ENCODE measurements around the gene COLEC11.
"Not testable (repeated sequence)": the region's sequence is repeated elsewhere in the genome, so short reads cannot be mapped to it uniquely, and the experiment has no call there.

Gene COLEC11

GRCh38 chr2:3604991-3605961 lies 10.4 kb downstream of the COLEC11 start:
- DNase-seq (ENCODE audit: low spot score): no peak
- no peak for FAIRE-seq

- DNase-seq (ENCODE audit: low spot score) (no peak), FAIRE-seq (no peak)
These were observed 11.1 kb downstream of the COLEC11 start for GRCh38 chr2:3606028-3606369.

GRCh38 chr2:3606370-3607201 lies 11.7 kb downstream of the COLEC11 start:
- no peak for DNase-seq (ENCODE audit: low spot score)
- FAIRE-seq: no peak

- FAIRE-seq: no peak
- no peak for DNase-seq (ENCODE audit: low spot score)
These were observed 13.7 kb downstream of the COLEC11 start for GRCh38 chr2:3608373-3609278.

GRCh38 chr2:3609279-3609673 lies 14.4 kb downstream of the COLEC11 start:
- not testable (repeated sequence) for FAIRE-seq; DNase-seq (ENCODE audit: low spot score)

- DNase-seq (ENCODE audit: low spot score) (no peak), FAIRE-seq (no peak)
These were observed 15.5 kb downstream of the COLEC11 start for GRCh38 chr2:3610415-3610814.

- DNase-seq (ENCODE audit: low spot score) (no peak), FAIRE-seq (no peak)
These were observed 16.1 kb downstream of the COLEC11 start for GRCh38 chr2:3610881-3611505.

- FAIRE-seq (no peak), DNase-seq (ENCODE audit: low spot score) (no peak)
These were observed 16.7 kb downstream of the COLEC11 start for GRCh38 chr2:3611589-3611988.

- FAIRE-seq (no peak), DNase-seq (ENCODE audit: low spot score) (no peak)
These were observed 18.0 kb downstream of the COLEC11 start for GRCh38 chr2:3612639-3613523.

- no peak for DNase-seq (ENCODE audit: low spot score)
- FAIRE-seq: no peak
These were observed 18.6 kb downstream of the COLEC11 start for GRCh38 chr2:3613524-3613905.

GRCh38 chr2:3614743-3615142 lies 19.8 kb downstream of the COLEC11 start:
- FAIRE-seq; DNase-seq (ENCODE audit: low spot score): not testable (repeated sequence)

- not testable (repeated sequence) for FAIRE-seq; DNase-seq (ENCODE audit: low spot score)
These were observed 20.8 kb downstream of the COLEC11 start for GRCh38 chr2:3615541-3616200.

GRCh38 chr2:3616435-3617197 lies 21.7 kb downstream of the COLEC11 start:
- DNase-seq (ENCODE audit: low spot score); FAIRE-seq: not testable (repeated sequence)

GRCh38 chr2:3617198-3617890 lies 22.4 kb downstream of the COLEC11 start:
- DNase-seq (ENCODE audit: low spot score): no peak
- FAIRE-seq: no peak

GRCh38 chr2:3618367-3618766 lies 23.5 kb downstream of the COLEC11 start:
- FAIRE-seq (no peak), DNase-seq (ENCODE audit: low spot score) (no peak)

GRCh38 chr2:3619033-3619432 lies 24.1 kb downstream of the COLEC11 start:
- no peak for FAIRE-seq

GRCh38 chr2:3619661-3620060 lies 24.7 kb downstream of the COLEC11 start:
- not testable (repeated sequence) for FAIRE-seq

More at GRCh38 chr2:3619033-3619432, 24.1 kb downstream of the COLEC11 start:
- DNase-seq (ENCODE audit: low spot score): no peak

GRCh38 chr2:3620834-3621233 lies 25.9 kb downstream of the COLEC11 start:
- FAIRE-seq: no peak
- DNase-seq (ENCODE audit: low spot score): no peak

More at GRCh38 chr2:3619661-3620060, 24.7 kb downstream of the COLEC11 start:
- DNase-seq (ENCODE audit: low spot score): not testable (repeated sequence)

Measured in RCC 7860 (cell line).